KMS-11 (cell line): ENCODE results near the gene CRYGD.
A peak's percentile ranks its signal among the peaks of the same experiment; 100 is the strongest.

Source experiments
- H2AFZ ChIP-seq: fragments of 200-600 bp; sonication (generic); 2 replicates; pipeline ENCODE4 v1.6.1; 2016; ENCODE audit warnings: antibody characterized with exemption, mixed run types, low read depth
- H3K27ac ChIP-seq: fragments of 200-600 bp; sonication (generic); 2 replicates; pipeline ENCODE4 v1.6.1; 2016; ENCODE audit warnings: mild to moderate bottlenecking, mixed run types
- H3K27me3 ChIP-seq: fragments of 200-600 bp; sonication (generic); 2 replicates; pipeline ENCODE4 v1.6.1; 2017; ENCODE audit warnings: mild to moderate bottlenecking, low read depth, mixed run types, moderate library complexity; ENCODE audit not compliant: insufficient read depth
- H3K36me3 ChIP-seq: fragments of 200-600 bp; sonication (generic); 2 replicates; pipeline ENCODE4 v1.6.1; 2017; ENCODE audit warnings: mild to moderate bottlenecking, mixed run types; ENCODE audit not compliant: insufficient read depth
- H3K4me1 ChIP-seq: fragments of 200-600 bp; sonication (generic); 2 replicates; pipeline ENCODE4 v1.6.1; 2016; ENCODE audit warnings: mild to moderate bottlenecking, low read depth, mixed run types; ENCODE audit not compliant: poor library complexity, severe bottlenecking
- H3K4me2 ChIP-seq: fragments of 200-600 bp; sonication (generic); 2 replicates; pipeline ENCODE4 v1.7.0; 2016; ENCODE audit warnings: mild to moderate bottlenecking, mixed run types
- H3K4me3 ChIP-seq: fragments of 200-600 bp; sonication (generic); IDR thresholded peaks from 2 replicates; pipeline ENCODE4 v1.6.1; 2017; ENCODE audit warnings: low read depth, low read length, mixed read lengths; ENCODE audit not compliant: insufficient read depth
- H3K79me2 ChIP-seq: fragments of 200-600 bp; sonication (generic); 2 replicates; pipeline ENCODE4 v1.6.1; 2016; ENCODE audit warnings: low read depth, mixed run types; ENCODE audit not compliant: insufficient read depth
- H3K9ac ChIP-seq: fragments of 200-600 bp; sonication (generic); 2 replicates; pipeline ENCODE4 v1.6.1; 2016; ENCODE audit warnings: mild to moderate bottlenecking, mixed run types
- H4K20me1 ChIP-seq: fragments of 200-600 bp; sonication (generic); 2 replicates; pipeline ENCODE4 v1.6.1; 2016; ENCODE audit warnings: mild to moderate bottlenecking, mixed run types; ENCODE audit not compliant: insufficient read depth
- CTCF ChIP-seq: fragments of 200-600 bp; sonication (generic); conservative IDR thresholded peaks from 2 replicates; pipeline ENCODE4 v1.6.1; 2017; ENCODE audit warnings: low read depth, mild to moderate bottlenecking, antibody characterized with exemption, low read length, moderate library complexity, mixed read lengths

Gene CRYGD

GRCh38 chr2:208077276-208077675 lies 47.0 kb downstream of the CRYGD start:
- no peaks in the 10 kb centered on the region for H3K27me3 ChIP-seq
- no peak overlapping the region for H3K9ac ChIP-seq
- no peak overlapping the region for H2AFZ ChIP-seq
- no peak overlapping the region for H3K4me2 ChIP-seq
- no peaks in the 10 kb centered on the region for H4K20me1 ChIP-seq
- H3K4me3 ChIP-seq, result no peak overlapping the region
- no peaks in the 10 kb centered on the region for H3K36me3 ChIP-seq
- no peak for TF ChIP-seq CTCF
- H3K4me1 ChIP-seq, result no peaks in the 10 kb centered on the region
- no peaks in the 10 kb centered on the region for H3K79me2 ChIP-seq
- no peak overlapping the region for H3K27ac ChIP-seq

- H3K4me2 ChIP-seq, result no peak overlapping the region
- H2AFZ ChIP-seq, result no peak overlapping the region
- no peaks in the 10 kb centered on the region for H3K79me2 ChIP-seq
- H3K4me3 ChIP-seq, result no peak overlapping the region
- no peak overlapping the region for H3K27ac ChIP-seq
- no peaks in the 10 kb centered on the region for H4K20me1 ChIP-seq
- H3K27me3 ChIP-seq, result no peaks in the 10 kb centered on the region
- no peaks in the 10 kb centered on the region for H3K36me3 ChIP-seq
- no peaks in the 10 kb centered on the region for H3K4me1 ChIP-seq
- no peak overlapping the region for H3K9ac ChIP-seq
- TF ChIP-seq CTCF, result no peak
Observed at GRCh38 chr2:208074610-208075356, 49.5 kb downstream of the CRYGD start.

- Histone ChIP-seq H3K79me2 (no peaks in the 10 kb centered on the region), H3K36me3 (no peaks in the 10 kb centered on the region), H3K27me3 (no peaks in the 10 kb centered on the region), H2AFZ (no peak overlapping the region), H3K9ac (no peak overlapping the region), H3K4me1 (no peaks in the 10 kb centered on the region), H3K27ac (no peak overlapping the region), H3K4me3 (no peak overlapping the region), H4K20me1 (no peaks in the 10 kb centered on the region), H3K4me2 (no peak overlapping the region)
- peak; percentile 76 for TF ChIP-seq CTCF
Observed at GRCh38 chr2:208072250-208072892, 52.0 kb downstream of the CRYGD start.
